HG02938 (cell line): ENCODE measurements around the gene ARID5B.

Experiments used
- ATAC-seq: cut with Tn5 transposase; IDR thresholded peaks from one replicate; pipeline ENCODE4 v1.9.1; 2021; ENCODE audit warnings: mild to moderate bottlenecking, moderate library complexity; ENCODE audit not compliant: unreplicated experiment

The ARID5B gene

GRCh38 chr10:62088786-62089185, 187.3 kb downstream of the ARID5B start:
- ATAC-seq: no peak

GRCh38 chr10:62092301-62093030, 191.0 kb downstream of the ARID5B start:
- ATAC-seq: no peak

- ATAC-seq: no peak
Observed at GRCh38 chr10:62093863-62094291, 192.4 kb downstream of the ARID5B start.

- ATAC-seq: no peak
Observed at GRCh38 chr10:62095181-62096122, 194.0 kb downstream of the ARID5B start.

GRCh38 chr10:62096256-62096933, 194.9 kb downstream of the ARID5B start:
- no peak for ATAC-seq

GRCh38 chr10:62098278-62099121, 197.0 kb downstream of the ARID5B start:
- no peak for ATAC-seq

- no peak for ATAC-seq
Observed at GRCh38 chr10:62099299-62099698, 197.8 kb downstream of the ARID5B start.

GRCh38 chr10:62103857-62104256, 202.4 kb downstream of the ARID5B start:
- no peak for ATAC-seq

- no peak for ATAC-seq
Observed at GRCh38 chr10:62106929-62107519, 205.5 kb downstream of the ARID5B start.

GRCh38 chr10:62108759-62109586, 207.5 kb downstream of the ARID5B start:
- ATAC-seq: no peak

- peak; percentile 85 for ATAC-seq
Observed at GRCh38 chr10:62109587-62110293, 208.2 kb downstream of the ARID5B start.

GRCh38 chr10:62112300-62112699, 210.8 kb downstream of the ARID5B start:
- no peak for ATAC-seq

- ATAC-seq: no peak
Observed at GRCh38 chr10:62112963-62113362, 211.5 kb downstream of the ARID5B start.

GRCh38 chr10:62113680-62114079, 212.2 kb downstream of the ARID5B start:
- no peak for ATAC-seq

GRCh38 chr10:62115321-62115720, 213.8 kb downstream of the ARID5B start:
- no peak for ATAC-seq

- no peak for ATAC-seq
Observed at GRCh38 chr10:62115842-62116241, 214.3 kb downstream of the ARID5B start.

GRCh38 chr10:62116896-62117295, 215.4 kb downstream of the ARID5B start:
- ATAC-seq: no peak

- ATAC-seq: no peak
Observed at GRCh38 chr10:62121187-62121530, 219.7 kb downstream of the ARID5B start.

GRCh38 chr10:62127975-62128374, 226.5 kb downstream of the ARID5B start:
- no peak for ATAC-seq
